ENCODE measurements around the gene ARFIP1. TPM values are rescaled to one million over a fixed set of nuclear protein-coding genes. Genes with fewer than 3 reads are reported as not detected.
A peak's percentile ranks its signal among the peaks of the same experiment; 100 is the strongest.
"Not testable (repeated sequence)": the region's sequence is repeated elsewhere in the genome, so short reads cannot be mapped to it uniquely, and the experiment has no call there.

ARFIP1 gene
- total RNA-seq, 1 donor from 2014 or later, result 44.4 TPM

GRCh38 chr4:152896811-152897210, 117.1 kb downstream of the ARFIP1 start:
- DNase-seq (ENCODE audit: low spot score), result no peak

DNA sequence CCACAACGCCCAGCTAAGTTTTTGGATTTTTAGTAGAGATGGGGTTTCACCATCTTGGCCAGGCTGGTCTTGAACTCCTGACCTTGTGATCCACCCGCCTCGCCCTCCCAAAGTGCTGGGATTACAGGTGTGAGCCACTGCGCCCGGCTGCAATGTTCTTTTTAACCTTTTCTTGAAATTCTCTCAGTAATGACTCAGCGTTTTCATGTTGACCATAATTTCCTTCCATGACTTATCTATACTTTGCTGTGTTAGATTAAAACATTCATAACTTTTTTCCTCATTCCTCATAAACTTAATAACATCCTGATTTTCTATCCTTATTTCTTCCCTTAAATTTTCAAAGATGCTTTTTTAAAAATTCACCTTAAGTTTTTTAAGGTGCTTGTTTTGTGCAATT, 118.4 kb downstream of the ARFIP1 start:
- DNase-seq (ENCODE audit: low spot score), result not testable (repeated sequence)

DNA sequence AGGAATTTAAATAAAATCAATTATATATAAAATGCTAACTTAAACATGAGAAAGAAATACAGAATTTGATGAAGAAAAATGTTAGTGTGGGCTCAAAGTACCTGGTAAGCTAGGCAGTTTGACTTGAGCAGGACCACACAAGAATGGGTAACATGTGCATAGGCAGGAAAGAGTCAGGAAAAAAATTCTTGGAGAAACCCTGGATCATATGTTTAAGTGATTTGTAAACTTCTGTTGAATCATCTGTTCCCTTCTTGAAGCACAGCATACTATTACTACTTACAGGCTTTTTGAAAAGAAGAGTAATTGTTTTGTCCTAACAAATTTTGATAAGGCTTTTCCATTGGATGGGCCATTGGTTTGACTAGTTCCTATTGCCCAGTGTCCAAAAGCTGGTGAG, 118.9 kb downstream of the ARFIP1 start:
- DNase-seq (ENCODE audit: low spot score), result no peak

- no peak for DNase-seq (ENCODE audit: low spot score)
Measured at GRCh38 chr4:152900395-152900794, 120.6 kb downstream of the ARFIP1 start.

DNA sequence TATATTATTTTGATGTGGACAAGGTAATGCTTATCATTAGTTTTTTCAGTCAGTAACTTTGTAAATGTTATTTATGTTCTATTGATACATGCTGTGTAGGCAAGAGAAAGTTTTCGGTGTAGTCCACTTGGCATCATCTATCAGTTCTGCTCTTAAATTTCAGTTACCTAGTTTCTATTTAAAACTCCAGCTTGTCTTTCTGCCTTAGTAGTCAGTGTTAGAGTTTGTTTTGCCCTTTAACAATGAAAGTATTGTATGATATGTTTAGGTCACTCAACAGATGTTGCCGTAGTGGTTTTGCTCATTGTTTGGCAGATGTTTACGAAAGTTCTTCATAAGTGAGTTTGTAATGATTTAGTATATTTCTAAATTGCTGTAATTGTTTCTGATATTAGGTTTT, 121.5 kb downstream of the ARFIP1 start:
- no peak for DNase-seq (ENCODE audit: low spot score)

DNA sequence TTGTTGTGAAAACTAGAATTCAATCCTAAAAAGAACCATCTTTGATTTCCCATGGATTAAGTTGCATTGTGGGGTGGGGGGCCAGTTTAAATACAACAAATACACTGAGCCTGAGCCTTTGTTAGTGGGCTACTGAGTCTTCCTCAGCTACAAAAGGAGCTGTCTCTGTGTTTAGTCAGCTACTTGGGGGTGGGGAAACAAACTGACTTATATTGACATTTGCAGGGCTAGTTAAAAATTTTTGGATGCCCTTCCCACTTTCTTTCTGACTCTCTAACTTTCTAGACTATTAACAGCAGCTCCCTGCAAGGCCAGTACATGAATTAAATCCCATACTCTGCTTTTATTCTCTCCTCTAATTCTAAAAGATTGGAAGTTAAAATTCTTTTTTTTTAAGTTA, 123.9 kb downstream of the ARFIP1 start:
- DNase-seq (ENCODE audit: low spot score), result no peak

- no peak for DNase-seq (ENCODE audit: low spot score)
Measured at GRCh38 chr4:152909901-152910300, 130.1 kb downstream of the ARFIP1 start.

GRCh38 chr4:152910521-152910920, 130.8 kb downstream of the ARFIP1 start:
- DNase-seq (ENCODE audit: low spot score), result no peak

DNA sequence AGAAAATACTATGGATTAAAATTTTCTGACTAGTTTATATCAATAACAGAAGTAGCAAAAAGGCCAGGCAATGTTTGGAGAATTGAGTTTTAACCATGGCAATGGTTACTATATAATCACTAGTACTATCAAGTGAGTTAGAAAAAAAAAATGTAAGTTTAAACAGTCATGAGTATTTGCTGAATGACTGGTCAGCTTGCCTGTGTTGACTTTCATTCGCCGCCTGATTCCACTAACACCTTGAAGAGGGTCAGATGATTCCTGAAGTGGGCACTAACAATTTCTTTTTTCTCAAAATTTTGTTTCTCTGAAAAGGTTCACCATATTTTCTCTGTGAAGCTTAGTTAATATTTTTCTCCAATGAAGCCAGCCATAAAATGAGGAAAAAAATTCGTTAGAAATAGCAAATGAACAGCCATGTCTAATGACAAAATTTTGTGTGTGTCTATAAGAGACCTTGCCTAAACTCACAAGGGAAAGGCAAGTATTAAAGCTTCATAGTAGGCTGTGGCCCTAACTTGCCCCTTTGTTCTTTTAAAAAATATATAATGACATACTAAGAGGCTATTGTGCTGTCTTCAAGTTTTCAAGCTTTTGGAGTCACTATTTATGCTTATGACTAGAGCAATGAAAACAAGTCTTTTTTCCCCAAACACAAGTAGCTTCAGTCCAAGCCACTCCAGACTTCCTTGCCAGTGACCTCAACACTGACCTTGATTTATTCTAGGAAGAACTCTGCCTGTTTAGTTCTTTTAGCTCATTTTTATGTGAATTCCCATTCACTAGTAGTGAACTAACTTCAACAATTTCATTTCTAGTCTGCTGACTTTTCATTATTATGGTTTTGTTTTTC, 138.0 kb downstream of the ARFIP1 start:
- no peak for DNase-seq (ENCODE audit: low spot score)

DNA sequence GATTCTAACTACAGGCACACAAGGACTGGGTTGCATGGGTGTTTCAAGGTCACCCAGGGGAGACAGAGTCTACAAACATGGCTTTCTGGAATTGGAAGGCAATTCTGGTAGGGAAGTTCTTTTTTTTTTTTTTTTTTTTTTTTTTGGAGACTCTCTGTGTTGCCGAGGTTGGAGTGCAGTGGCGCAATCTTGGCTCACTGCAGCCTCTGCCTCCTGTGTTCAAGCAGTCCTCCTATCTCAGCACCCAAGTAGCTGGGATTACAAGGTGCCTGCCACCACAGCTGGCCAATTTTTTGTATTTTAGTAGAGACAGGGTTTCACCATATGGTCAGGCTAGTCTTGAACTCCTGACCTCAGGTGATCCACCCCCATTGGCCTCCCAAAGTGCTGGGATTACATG, 140.1 kb downstream of the ARFIP1 start:
- DNase-seq (ENCODE audit: low spot score), result no peak

DNA sequence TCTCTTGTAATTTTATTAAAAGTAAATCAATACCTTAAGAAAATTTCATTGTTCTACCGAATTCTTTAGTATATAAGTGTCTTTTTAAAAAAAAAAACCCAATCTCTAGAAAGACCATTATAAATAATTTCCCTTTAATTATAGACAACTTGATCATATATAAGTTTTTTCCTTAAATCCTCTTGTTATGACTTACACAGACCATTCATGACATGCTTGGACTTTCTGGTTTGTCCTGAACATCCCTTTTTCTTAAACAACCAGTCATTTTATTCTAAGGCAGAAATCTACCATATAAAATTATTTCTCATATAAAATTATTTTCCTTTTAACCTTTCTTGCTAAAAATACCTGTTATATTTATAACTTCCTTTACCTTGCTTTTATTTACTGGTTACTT, 141.0 kb downstream of the ARFIP1 start:
- DNase-seq (ENCODE audit: low spot score), result no peak

DNA sequence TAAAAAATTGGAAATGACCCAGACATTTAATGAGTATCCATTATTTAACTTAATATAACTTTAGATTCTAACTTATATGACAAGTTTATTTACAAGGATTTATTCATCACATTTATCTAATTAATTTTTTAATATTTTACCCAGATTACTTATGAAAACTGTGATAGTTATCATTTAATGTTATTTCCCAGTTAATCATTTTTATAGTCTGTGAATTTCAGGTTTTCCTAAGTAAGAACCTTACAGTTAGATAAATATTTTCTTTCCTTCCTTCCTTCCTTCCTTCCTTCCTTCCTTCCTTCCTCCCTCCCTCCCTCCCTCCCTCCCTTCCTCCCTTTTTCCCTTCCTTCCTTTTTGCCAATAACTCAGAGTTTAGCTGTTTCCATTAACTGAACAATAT, 141.5 kb downstream of the ARFIP1 start:
- no peak for DNase-seq (ENCODE audit: low spot score)

DNA sequence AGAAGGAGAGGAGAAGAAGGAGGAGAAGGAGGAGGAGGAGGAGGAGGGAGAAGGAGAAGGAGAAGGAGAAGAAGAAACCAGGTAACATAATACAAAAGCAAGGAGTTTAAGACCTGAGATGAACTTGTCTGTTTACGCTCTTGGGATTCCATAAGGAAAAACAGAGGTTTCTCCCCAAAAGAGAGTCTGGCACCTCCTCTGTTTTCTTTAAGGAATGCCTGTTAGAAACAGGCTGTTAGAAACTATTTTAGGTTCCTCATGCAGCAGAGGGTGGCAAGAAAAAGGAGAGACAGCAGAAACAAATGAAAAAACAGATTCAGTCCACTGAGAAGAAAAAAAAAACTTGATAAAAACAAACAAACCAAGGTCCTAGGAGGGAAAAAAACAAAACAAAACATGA, 146.1 kb downstream of the ARFIP1 start:
- DNase-seq (ENCODE audit: low spot score), result no peak

- DNase-seq (ENCODE audit: low spot score), result no peak
Measured at GRCh38 chr4:152926959-152927358, 147.2 kb downstream of the ARFIP1 start.

DNA sequence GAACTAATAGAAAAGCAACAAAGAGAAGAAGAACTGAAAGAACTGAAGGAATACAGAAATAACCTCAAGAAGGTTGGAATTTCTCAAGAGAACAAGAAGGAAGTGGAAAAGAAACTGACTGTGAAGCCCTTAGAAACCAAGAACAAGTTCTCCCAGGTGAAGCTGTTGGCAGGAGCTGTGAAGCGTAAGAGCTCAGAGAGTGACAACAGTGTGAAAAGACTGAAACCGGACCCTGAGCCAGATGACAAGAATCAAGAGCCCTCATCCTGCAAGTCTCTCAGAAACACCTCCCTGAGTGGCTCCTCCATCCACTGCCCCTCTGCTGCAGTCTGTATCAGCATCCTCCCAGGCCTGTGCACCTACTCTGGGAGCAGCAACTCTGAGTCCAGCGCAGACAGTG, 148.0 kb downstream of the ARFIP1 start:
- DNase-seq (ENCODE audit: low spot score), result no peak

DNA sequence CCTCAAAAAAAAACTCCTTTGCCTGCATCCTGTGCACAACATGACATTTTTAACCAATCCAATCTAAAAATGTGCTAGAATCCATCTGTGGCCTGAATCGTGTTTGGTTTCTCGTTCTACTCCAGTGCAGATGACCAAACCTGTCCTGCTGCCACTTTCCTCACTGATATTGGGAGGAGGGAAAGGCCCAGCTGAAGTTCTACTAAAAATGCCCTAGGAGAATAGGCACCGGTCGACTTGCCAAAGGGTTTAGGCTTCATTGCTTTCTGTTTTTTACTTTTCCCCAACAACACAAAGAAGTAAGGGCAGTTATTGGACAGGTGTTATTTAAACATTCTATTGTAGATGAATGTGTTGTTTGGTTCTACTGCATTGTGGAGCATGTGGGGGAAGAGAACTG, 148.5 kb downstream of the ARFIP1 start:
- DNase-seq (ENCODE audit: low spot score), result no peak

DNA sequence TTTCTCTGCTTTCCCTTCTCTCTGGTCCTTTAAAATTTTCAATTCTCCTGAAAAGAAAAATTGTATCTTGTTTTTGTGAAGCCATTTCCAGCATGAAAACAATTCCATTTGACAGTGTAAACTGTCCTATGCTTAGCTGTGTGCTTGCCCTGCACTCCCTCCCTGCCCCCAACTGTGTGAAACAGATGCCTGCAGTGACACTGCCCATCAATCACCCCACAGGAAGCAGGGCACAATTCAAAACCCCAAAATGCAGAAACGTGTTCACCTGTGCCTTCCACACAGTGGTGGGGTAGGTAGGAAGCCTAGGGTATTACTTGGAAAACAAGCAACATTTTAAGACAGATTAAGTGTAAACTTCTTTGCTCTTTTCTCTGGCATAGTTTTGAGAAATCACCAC, 150.1 kb downstream of the ARFIP1 start:
- no peak for DNase-seq (ENCODE audit: low spot score)

GRCh38 chr4:152935143-152935542, 155.4 kb downstream of the ARFIP1 start:
- peak; percentile 59 for DNase-seq (ENCODE audit: low spot score)

- DNase-seq (ENCODE audit: low spot score), result peak; percentile 73
Measured at GRCh38 chr4:152935631-152936445, 156.1 kb downstream of the ARFIP1 start, which contains the start of gene FHDC1. TSS of gene FHDC1 (plus strand) at chr4:152936323. CDS start at chr4:152943058, 6,735 bp downstream.

DNA sequence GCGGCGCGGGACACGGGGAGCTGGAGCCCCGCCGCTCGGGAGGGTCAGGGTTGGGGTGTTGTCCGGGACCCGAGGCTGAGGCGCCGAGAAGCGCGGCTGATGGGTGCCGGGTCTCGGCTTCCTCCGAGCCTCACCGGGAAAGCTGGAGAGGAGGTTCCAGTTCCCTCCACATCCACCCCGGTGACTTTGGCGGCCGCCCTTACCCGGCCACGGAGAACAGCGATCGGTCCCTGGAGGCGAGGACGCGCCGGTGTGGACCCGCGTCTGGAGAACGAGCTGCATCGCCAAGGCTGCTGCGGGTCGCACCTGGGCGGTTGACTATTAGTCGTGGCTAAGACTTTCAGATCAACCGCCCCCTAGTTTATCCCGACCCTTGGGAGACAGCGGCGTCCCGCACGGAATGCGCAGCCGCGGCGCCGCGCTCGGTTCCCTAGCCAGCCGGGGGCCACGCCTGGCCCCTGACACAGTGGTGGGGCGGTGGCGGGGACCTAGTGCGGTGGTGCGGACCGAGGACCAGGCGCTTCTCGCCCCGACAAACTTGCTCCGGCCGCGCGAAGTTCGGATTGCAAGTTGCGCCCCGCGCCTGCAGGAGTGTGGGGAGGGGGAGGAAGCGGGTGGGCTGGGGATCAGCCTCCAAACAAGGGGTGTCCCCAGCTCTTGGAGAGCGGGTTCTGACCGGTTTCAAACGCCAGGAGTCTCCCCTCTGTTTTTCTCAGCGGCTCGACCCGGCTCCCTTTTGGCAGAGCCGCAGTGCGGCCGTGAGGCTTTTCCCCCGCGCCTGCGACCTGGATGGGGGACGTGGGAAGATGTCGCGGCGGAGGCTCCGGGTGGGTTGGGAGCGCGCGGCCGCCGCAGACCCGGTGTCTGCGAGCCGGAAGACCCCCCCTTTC, 156.9 kb downstream of the ARFIP1 start:
- DNase-seq (ENCODE audit: low spot score), result peak; percentile 22

GRCh38 chr4:152937336-152938236, 157.8 kb downstream of the ARFIP1 start:
- peak; percentile 18 for DNase-seq (ENCODE audit: low spot score)
